Endodermal cell (in vitro differentiated cells): ENCODE data around the gene COX7A1. TPM values are rescaled to one million over a fixed set of nuclear protein-coding genes. Genes with fewer than 3 reads are reported as not detected.
A peak's percentile ranks its signal among the peaks of the same experiment; 100 is the strongest.

Experiments used
- DNase-seq: peaks from one replicate; pipeline ENCODE4 v3.0.0-alpha.2; 2017
- H3K27ac ChIP-seq: 2 replicates; pipeline ENCODE4 v1.5.1; 2013; ENCODE audit warnings: mild to moderate bottlenecking, low read depth, low read length, moderate library complexity
- H3K27me3 ChIP-seq: 2 replicates; pipeline ENCODE4 v1.6.1; 2013; ENCODE audit warnings: mild to moderate bottlenecking, low read length, moderate library complexity; ENCODE audit not compliant: insufficient read depth, control insufficient read depth, poor library complexity, severe bottlenecking
- H3K36me3 ChIP-seq: 2 replicates; pipeline ENCODE4 v1.7.0; 2013; ENCODE audit warnings: mild to moderate bottlenecking, low read length, moderate library complexity; ENCODE audit not compliant: control insufficient read depth, insufficient read depth
- H3K4me1 ChIP-seq: one replicate; pipeline ENCODE4 v1.7.0; 2013; ENCODE audit warnings: low read length; ENCODE audit not compliant: control insufficient read depth, insufficient read depth
- H3K4me3 ChIP-seq: 2 replicates; pipeline ENCODE4 v1.5.1; 2013; ENCODE audit warnings: mild to moderate bottlenecking, low read length, moderate library complexity
- H3K9ac ChIP-seq: 2 replicates; pipeline ENCODE4 v1.6.1; 2013; ENCODE audit warnings: mild to moderate bottlenecking, low read length, moderate library complexity; ENCODE audit not compliant: poor library complexity, severe bottlenecking; ENCODE audit errors: extremely low read depth
- H3K9me3 ChIP-seq: 2 replicates; pipeline ENCODE4 v1.6.1; 2013; ENCODE audit warnings: mild to moderate bottlenecking, low read length, moderate library complexity; ENCODE audit not compliant: control insufficient read depth
- H3K27ac Mint-ChIP-seq: 2 replicates; pipeline ENCODE4 v1.8.0; 2020; ENCODE audit warnings: mixed read lengths
- H3K27me3 Mint-ChIP-seq: 2 replicates; pipeline ENCODE4 v1.8.0; 2021; ENCODE audit warnings: mild to moderate bottlenecking, mixed read lengths; ENCODE audit not compliant: insufficient read depth
- H3K36me3 Mint-ChIP-seq: 2 replicates; pipeline ENCODE4 v1.8.0; 2020; ENCODE audit warnings: low read depth, mixed read lengths
- H3K4me1 Mint-ChIP-seq: 2 replicates; pipeline ENCODE4 v1.8.0; 2020; ENCODE audit warnings: mixed read lengths
- H3K4me3 Mint-ChIP-seq: 2 replicates; pipeline ENCODE4 v1.8.0; 2020; ENCODE audit warnings: mild to moderate bottlenecking, moderate library complexity, mixed read lengths
- H3K9me3 Mint-ChIP-seq: 2 replicates; pipeline ENCODE4 v1.8.0; 2020; ENCODE audit warnings: mild to moderate bottlenecking, mixed read lengths
- WGBS, 2 experiments: methylation state at CpG; one replicate each; pipeline versions ENCODE4 v1.1.5 to v1.1.7; 2013; ENCODE audit warnings: missing lambda C conversion rate in 2 of 2, mixed read lengths in 1 of 2; ENCODE audit not compliant: insufficient coverage in 1 of 2, insufficient read length in 1 of 2; 5-methylcytosine and 5-hydroxymethylcytosine counted together
- total RNA-seq, 2 donors: library from RNA; stranded (reverse); fragmentation: NEBNext Ultra II Directional in 1 of 2; extraction: Animal tissue kit (Norgen Biotek cat#: 25700) in 1 of 2; gene quantifications; 2 replicates in 1 of 2; 3 replicates in 1 of 2; pipeline ENCODE4 v1.2.1, GENCODE V29; 2021
- TF ChIP-seq, protein P1 (sequence below): fragments of 200-600 bp; sonication (generic); conservative IDR thresholded peaks from 2 replicates; pipeline ENCODE4 v1.5.0; 2021; ENCODE audit warnings: antibody characterized with exemption, mild to moderate bottlenecking

Gene COX7A1
- total RNA-seq, 2 donors from 2014 or later = 1.4 to 2.4 TPM

DNA sequence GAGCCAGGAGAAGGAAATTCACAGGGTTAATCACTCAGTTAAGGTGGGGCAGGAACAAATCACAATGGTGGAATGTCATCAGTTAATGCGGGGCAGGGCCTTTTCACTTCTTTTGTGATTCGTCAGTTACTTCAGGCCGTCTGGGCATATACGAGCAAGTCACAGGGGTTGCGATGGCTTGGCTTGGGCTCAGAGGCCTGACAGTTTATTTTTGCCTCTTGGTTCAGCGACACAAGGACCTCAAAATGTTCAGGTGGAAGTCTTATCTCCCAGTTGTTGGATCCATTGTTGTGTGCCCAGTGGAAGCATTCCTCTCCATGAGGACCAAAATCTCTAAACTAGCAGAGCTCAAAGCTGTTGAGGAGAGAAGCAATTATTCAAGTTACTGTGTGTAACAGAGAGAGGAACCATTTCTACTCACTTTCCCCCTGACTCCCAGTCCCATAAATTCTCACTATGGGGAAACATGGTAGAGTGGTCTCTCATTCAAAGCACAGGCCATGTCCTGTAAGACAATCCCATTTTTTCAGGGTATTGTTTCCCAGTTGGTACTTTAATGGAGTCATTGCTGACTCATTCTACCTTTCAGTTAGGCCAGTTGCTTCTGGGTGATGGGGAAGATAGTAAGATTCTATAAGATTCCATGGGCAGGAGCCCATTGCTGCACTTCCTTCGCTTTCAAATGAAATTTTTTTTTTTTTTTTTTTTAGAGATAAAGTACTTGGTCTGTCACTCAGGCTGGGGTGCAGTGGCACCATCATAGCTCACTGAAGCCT is 8.8 kb upstream of the COX7A1 start:
- Histone ChIP-seq H3K9me3 (no peaks in the 10 kb centered on the region), H3K27me3 (no peaks in the 10 kb centered on the region), H3K9ac (peak overlapping the region; percentile 31), H3K4me3 (peak overlapping the region; percentile 69), H3K4me1 (peaks cover 3% of the 10 kb centered on the region), H3K36me3 (peaks cover 16% of the 10 kb centered on the region), H3K27ac (peak overlapping the region; percentile 60)
- Mint-ChIP-seq H3K4me1 (peaks cover 45% of the 10 kb centered on the region), H3K4me3 (peak overlapping the region; percentile 80), H3K9me3 (no peaks in the 10 kb centered on the region), H3K36me3 (peaks cover 46% of the 10 kb centered on the region), H3K27ac (peak overlapping the region; percentile 99), H3K27me3 (no peaks in the 10 kb centered on the region)
- peak; percentile 78 for DNase-seq
- WGBS, 2 experiments = 48 to 52% methylated on average over 5 to 7 of the region's 7 CpGs
- TF ChIP-seq, protein P1, sequence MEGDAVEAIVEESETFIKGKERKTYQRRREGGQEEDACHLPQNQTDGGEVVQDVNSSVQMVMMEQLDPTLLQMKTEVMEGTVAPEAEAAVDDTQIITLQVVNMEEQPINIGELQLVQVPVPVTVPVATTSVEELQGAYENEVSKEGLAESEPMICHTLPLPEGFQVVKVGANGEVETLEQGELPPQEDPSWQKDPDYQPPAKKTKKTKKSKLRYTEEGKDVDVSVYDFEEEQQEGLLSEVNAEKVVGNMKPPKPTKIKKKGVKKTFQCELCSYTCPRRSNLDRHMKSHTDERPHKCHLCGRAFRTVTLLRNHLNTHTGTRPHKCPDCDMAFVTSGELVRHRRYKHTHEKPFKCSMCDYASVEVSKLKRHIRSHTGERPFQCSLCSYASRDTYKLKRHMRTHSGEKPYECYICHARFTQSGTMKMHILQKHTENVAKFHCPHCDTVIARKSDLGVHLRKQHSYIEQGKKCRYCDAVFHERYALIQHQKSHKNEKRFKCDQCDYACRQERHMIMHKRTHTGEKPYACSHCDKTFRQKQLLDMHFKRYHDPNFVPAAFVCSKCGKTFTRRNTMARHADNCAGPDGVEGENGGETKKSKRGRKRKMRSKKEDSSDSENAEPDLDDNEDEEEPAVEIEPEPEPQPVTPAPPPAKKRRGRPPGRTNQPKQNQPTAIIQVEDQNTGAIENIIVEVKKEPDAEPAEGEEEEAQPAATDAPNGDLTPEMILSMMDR = no peak

DNA sequence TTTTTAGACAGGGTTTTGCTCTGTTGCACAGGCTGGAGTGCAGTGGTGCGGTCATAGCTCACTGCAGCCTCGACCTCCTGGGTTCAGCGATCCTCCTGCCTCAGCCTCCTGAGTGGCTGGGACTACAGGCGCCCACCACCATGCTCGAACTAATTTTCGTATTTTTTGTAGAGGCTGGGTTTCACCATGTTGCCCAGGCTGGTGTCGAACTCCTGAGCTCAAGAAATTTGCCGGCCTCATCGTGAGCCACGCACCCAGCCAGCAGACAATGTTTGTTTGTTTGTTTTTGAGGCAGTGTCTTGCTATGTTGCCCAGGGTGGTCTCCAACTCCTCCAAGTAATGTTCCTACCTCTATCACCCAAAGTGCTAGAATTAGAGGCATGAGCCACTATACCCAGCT is 879 bp upstream of the COX7A1 start:
- no peak overlapping the region for H3K4me3 Mint-ChIP-seq
- Histone ChIP-seq H3K9me3 (no peaks in the 10 kb centered on the region), H3K4me1 (no peaks in the 10 kb centered on the region), H3K36me3 (peaks cover 52% of the 10 kb centered on the region), H3K4me3 (no peak overlapping the region), H3K27ac (no peak overlapping the region), H3K9ac (no peak overlapping the region), H3K27me3 (no peaks in the 10 kb centered on the region)
- no peak overlapping the region for H3K27ac Mint-ChIP-seq
- H3K27me3 Mint-ChIP-seq = no peaks in the 10 kb centered on the region
- no peaks in the 10 kb centered on the region for H3K9me3 Mint-ChIP-seq
- peaks cover 37% of the 10 kb centered on the region for H3K4me1 Mint-ChIP-seq
- DNase-seq = no peak
- TF ChIP-seq, protein P1 = no peak
- 93 to 97% methylated on average over 3 to 10 of the region's 10 CpGs for WGBS, 2 experiments
- H3K36me3 Mint-ChIP-seq = peaks cover 71% of the 10 kb centered on the region

DNA sequence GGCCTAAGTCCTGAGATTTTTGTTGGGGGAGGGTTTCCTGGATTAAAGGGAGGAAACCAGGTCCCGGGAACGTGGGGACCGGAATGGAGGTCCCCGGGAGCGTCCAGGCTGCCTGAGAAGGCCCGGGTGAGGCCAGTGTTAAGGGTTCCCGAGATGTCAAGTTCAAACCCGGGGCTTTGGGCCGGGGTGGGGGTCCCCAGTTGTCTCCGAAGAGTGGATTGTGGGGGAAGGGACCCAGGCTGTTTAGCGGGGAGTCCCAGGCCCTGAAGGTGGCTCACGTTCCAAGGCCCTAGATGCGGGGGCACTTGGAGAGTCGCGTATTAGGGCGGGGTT is 262 bp downstream of the COX7A1 start:
- no peak overlapping the region for H3K27ac ChIP-seq
- Mint-ChIP-seq H3K9me3 (no peaks in the 10 kb centered on the region), H3K27ac (no peak overlapping the region), H3K4me3 (no peak overlapping the region), H3K36me3 (peaks cover 69% of the 10 kb centered on the region), H3K27me3 (no peaks in the 10 kb centered on the region), H3K4me1 (peaks cover 26% of the 10 kb centered on the region)
- 94 to 96% methylated on average over 11 to 16 of the region's 16 CpGs for WGBS, 2 experiments
- no peaks in the 10 kb centered on the region for H3K9me3 ChIP-seq
- no peak for DNase-seq
- H3K4me3 ChIP-seq = no peak overlapping the region
- H3K27me3 ChIP-seq = no peaks in the 10 kb centered on the region
- no peak overlapping the region for H3K9ac ChIP-seq
- H3K4me1 ChIP-seq = no peaks in the 10 kb centered on the region
- TF ChIP-seq, protein P1 = no peak
- H3K36me3 ChIP-seq = peaks cover 62% of the 10 kb centered on the region
